Prostate gland (tissue), 2 donors: ENCODE results near the gene SYNJ2.

Experiments used
- CTCF ChIP-seq, 4 experiments: fragments of 200-600 bp in 2 of 4; fragments of 450-650 bp in 2 of 4; sonication (generic) in 2 of 4; IDR thresholded peaks; 1 replicate in 3 of 4; 2 replicates in 1 of 4; pipeline ENCODE4 v1.5.1; 2016 to 2019; ENCODE audit warnings: antibody characterized with exemption in 4 of 4, mild to moderate bottlenecking in 2 of 4, moderate library complexity in 2 of 4
- POLR2A ChIP-seq: fragments of 450-650 bp; IDR thresholded peaks from one replicate; pipeline ENCODE4 v1.6.1; 2016; ENCODE audit warnings: antibody characterized with exemption, mild to moderate bottlenecking
- POLR2AphosphoS5 ChIP-seq: sonication (generic); formaldehyde crosslinking; IDR thresholded peaks from one replicate; pipeline ENCODE4 v1.6.1; 2017; ENCODE audit warnings: antibody characterized with exemption

GRCh38 chr6:157976345-157977175 is 5.1 kb upstream of the SYNJ2 start:
- TF ChIP-seq POLR2A (no peak), POLR2AphosphoS5 (no peak), CTCF (IDR thresholded peaks at IDR 0.05) (no peak)
